SU-DHL-6 (cell line): Measurements from ENCODE around the gene TCAF1.

Experiments used
- H2AFZ ChIP-seq: fragments of 200-600 bp; sonication (generic); 2 replicates; pipeline ENCODE4 v1.6.1; 2014; ENCODE audit warnings: low read depth, mild to moderate bottlenecking, moderate library complexity, mixed read lengths, antibody characterized with exemption, low read length; ENCODE audit not compliant: severe bottlenecking
- H3F3A ChIP-seq: fragments of 200-600 bp; shearing (Covaris generic); 2 replicates; pipeline ENCODE4 v1.6.0; 2016; ENCODE audit warnings: antibody characterized with exemption, mild to moderate bottlenecking; ENCODE audit not compliant: insufficient read depth
- H3K27ac ChIP-seq: fragments of 200-600 bp; sonication (generic); 2 replicates; pipeline ENCODE4 v1.5.1; 2016; ENCODE audit warnings: low read depth, mild to moderate bottlenecking, low read length, moderate library complexity, mixed read lengths
- H3K27me3 ChIP-seq: fragments of 200-600 bp; sonication (generic), shearing (Covaris generic); 2 replicates; pipeline ENCODE4 v1.6.0; 2014; ENCODE audit warnings: mild to moderate bottlenecking, low read length
- H3K36me3 ChIP-seq: fragments of 200-600 bp; sonication (generic); 2 replicates; pipeline ENCODE4 v1.6.1; 2014; ENCODE audit warnings: mild to moderate bottlenecking, low read length, mixed read lengths
- H3K4me2 ChIP-seq: fragments of 300-600, 200-600 bp; shearing (Covaris generic), sonication (generic); 2 replicates; pipeline ENCODE4 v1.6.0; 2014; ENCODE audit warnings: low read length, low read depth, mild to moderate bottlenecking; ENCODE audit not compliant: poor library complexity, severe bottlenecking
- H3K4me3 ChIP-seq: fragments of 200-600 bp; sonication (generic); 2 replicates; pipeline ENCODE4 v1.5.1; 2014; ENCODE audit warnings: antibody characterized with exemption, low read length, mild to moderate bottlenecking, mixed read lengths; ENCODE audit not compliant: insufficient read depth, poor library complexity, severe bottlenecking
- H3K79me2 ChIP-seq: fragments of 200-600 bp; sonication (generic); 2 replicates; pipeline ENCODE4 v1.6.1; 2014; ENCODE audit warnings: mild to moderate bottlenecking, low read length, moderate library complexity; ENCODE audit not compliant: insufficient read depth
- H3K9ac ChIP-seq: fragments of 200-600 bp; sonication (generic); 2 replicates; pipeline ENCODE4 v1.7.0; 2014; ENCODE audit warnings: mild to moderate bottlenecking, low read length
- H3K9me2 ChIP-seq: fragments of 200-600 bp; sonication (generic); replicated peaks from 2 replicates; pipeline ENCODE4 v1.6.1; 2014; ENCODE audit warnings: low read length; ENCODE audit not compliant: insufficient read depth
- H3K9me3 ChIP-seq: fragments of 200-600 bp; sonication (generic); 2 replicates; pipeline ENCODE4 v1.6.1; 2014; ENCODE audit warnings: low read length, mixed read lengths; ENCODE audit not compliant: insufficient read depth
- H4K20me1 ChIP-seq: fragments of 200-600 bp; sonication (generic); 2 replicates; pipeline ENCODE4 v1.6.1; 2014; ENCODE audit warnings: low read depth, mild to moderate bottlenecking, antibody characterized with exemption, low read length, moderate library complexity, mixed read lengths
- EZH2phosphoT487 ChIP-seq: fragments of 200-600 bp; sonication (generic), shearing (Covaris generic); conservative IDR thresholded peaks from 2 replicates; pipeline ENCODE4 v1.6.1; 2018; ENCODE audit warnings: mild to moderate bottlenecking, antibody characterized with exemption, low read length, moderate library complexity, mixed read lengths
- TF ChIP-seq, protein P1 (sequence below): fragments of 200-600 bp; sonication (generic); IDR thresholded peaks from one replicate; pipeline ENCODE4 v1.5.1; 2017; ENCODE audit warnings: antibody characterized with exemption, mild to moderate bottlenecking, low read length, moderate library complexity; ENCODE audit not compliant: insufficient read depth, poor library complexity, severe bottlenecking

The TCAF1 gene

DNA sequence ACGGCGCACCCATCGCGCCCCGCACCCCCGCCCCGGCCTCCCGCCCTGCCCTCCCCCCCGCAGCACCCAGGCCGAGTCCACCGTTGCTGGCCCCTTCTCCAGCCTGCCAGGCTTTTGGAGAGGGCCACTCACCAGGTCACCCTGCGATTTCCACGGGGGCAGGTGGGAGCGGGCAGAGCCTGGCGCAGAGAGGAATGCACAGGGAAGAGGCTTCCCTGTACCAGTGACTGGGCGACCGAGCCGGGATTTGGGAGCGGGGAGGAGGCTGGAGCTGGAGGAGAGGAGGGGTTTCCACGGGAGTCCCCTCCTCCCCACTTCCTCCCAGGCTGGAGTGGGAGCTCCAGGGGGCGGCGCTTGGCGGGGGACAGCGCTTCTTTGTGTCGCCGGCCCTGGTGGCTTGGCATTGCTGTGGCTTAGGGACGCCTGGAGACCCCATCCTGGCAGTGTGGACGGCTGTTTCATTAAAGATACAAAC, 19.3 kb downstream of the TCAF1 start:
- no peaks in the 10 kb centered on the region for H3K27me3 ChIP-seq
- no peak overlapping the region for H2AFZ ChIP-seq
- no peak overlapping the region for H3K27ac ChIP-seq
- no peaks in the 10 kb centered on the region for H3K36me3 ChIP-seq
- TF ChIP-seq, protein P1, sequence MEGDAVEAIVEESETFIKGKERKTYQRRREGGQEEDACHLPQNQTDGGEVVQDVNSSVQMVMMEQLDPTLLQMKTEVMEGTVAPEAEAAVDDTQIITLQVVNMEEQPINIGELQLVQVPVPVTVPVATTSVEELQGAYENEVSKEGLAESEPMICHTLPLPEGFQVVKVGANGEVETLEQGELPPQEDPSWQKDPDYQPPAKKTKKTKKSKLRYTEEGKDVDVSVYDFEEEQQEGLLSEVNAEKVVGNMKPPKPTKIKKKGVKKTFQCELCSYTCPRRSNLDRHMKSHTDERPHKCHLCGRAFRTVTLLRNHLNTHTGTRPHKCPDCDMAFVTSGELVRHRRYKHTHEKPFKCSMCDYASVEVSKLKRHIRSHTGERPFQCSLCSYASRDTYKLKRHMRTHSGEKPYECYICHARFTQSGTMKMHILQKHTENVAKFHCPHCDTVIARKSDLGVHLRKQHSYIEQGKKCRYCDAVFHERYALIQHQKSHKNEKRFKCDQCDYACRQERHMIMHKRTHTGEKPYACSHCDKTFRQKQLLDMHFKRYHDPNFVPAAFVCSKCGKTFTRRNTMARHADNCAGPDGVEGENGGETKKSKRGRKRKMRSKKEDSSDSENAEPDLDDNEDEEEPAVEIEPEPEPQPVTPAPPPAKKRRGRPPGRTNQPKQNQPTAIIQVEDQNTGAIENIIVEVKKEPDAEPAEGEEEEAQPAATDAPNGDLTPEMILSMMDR, result no peak
- no peak for TF ChIP-seq EZH2phosphoT487
- no peaks in the 10 kb centered on the region for H4K20me1 ChIP-seq
- H3K4me2 ChIP-seq, result no peak overlapping the region
- no peaks in the 10 kb centered on the region for H3F3A ChIP-seq
- no peaks in the 10 kb centered on the region for H3K9me3 ChIP-seq
- no peaks in the 10 kb centered on the region for H3K9me2 ChIP-seq
- no peak overlapping the region for H3K9ac ChIP-seq
- no peak overlapping the region for H3K4me3 ChIP-seq
- no peaks in the 10 kb centered on the region for H3K79me2 ChIP-seq

DNA sequence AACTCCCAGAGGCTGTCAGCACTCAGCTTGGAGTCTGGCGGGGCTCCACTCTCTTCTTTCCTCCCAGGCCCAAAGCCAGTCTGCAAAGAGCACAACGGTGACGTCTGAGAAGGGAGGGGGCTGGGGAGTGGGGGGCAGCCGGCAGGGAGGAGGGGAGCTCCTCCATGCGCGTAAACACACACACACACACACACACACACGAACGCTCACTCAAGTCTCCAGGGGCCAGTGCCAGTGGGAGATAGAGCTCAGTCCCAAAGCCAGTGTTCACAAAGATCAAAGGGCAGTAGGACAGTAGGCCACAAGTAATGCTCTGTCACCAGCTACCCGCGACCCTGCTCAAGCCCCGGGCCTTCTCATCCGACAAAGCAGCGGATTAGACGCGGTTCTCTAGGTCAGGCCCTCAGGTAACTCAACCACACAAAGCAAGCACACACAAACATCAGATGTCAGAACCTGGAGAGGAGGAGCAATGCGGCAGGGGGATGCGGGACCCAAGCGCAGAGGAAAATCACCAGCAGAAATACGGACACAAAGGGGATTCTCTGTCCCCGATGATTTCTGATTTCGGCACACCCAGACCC, 19.9 kb downstream of the TCAF1 start:
- no peak for TF ChIP-seq EZH2phosphoT487
- TF ChIP-seq, protein P1, result no peak
- Histone ChIP-seq H3K9me2 (no peaks in the 10 kb centered on the region), H3K9ac (no peak overlapping the region), H3K79me2 (no peaks in the 10 kb centered on the region), H4K20me1 (no peaks in the 10 kb centered on the region), H3K9me3 (no peaks in the 10 kb centered on the region), H3K36me3 (no peaks in the 10 kb centered on the region), H3K4me3 (no peak overlapping the region), H3F3A (no peaks in the 10 kb centered on the region), H3K27ac (no peak overlapping the region), H3K4me2 (no peak overlapping the region), H2AFZ (no peak overlapping the region), H3K27me3 (no peaks in the 10 kb centered on the region)

DNA sequence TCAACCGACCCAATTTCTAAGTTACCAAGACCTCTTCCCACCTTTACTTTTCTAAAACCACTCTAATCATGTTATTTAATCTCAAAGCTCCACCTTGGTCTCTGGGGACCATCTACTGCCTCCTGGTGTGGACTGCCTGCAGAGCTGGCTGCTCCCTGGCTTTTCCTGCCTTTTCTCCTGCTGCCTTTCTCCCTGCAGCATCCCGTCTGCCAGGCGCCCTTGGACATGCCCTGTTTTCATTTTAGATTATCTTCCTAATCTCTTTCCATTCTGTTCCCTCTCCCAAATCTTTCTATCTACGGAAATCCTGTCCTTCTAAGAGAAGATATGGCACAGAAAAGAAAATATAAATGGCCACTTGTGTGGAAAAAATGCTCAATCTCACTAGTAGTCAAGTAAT, 23.1 kb downstream of the TCAF1 start:
- Histone ChIP-seq H3K9me2 (no peaks in the 10 kb centered on the region), H3F3A (no peaks in the 10 kb centered on the region), H4K20me1 (no peaks in the 10 kb centered on the region), H3K9ac (no peak overlapping the region), H3K4me3 (no peak overlapping the region), H3K4me2 (no peak overlapping the region), H3K9me3 (no peaks in the 10 kb centered on the region), H3K36me3 (no peaks in the 10 kb centered on the region), H2AFZ (no peak overlapping the region), H3K27me3 (no peaks in the 10 kb centered on the region), H3K79me2 (no peaks in the 10 kb centered on the region), H3K27ac (no peak overlapping the region)
- no peak for TF ChIP-seq EZH2phosphoT487
- TF ChIP-seq, protein P1, result no peak
